ENCODE measurements around the gene ZXDC.

The ZXDC gene

DNA sequence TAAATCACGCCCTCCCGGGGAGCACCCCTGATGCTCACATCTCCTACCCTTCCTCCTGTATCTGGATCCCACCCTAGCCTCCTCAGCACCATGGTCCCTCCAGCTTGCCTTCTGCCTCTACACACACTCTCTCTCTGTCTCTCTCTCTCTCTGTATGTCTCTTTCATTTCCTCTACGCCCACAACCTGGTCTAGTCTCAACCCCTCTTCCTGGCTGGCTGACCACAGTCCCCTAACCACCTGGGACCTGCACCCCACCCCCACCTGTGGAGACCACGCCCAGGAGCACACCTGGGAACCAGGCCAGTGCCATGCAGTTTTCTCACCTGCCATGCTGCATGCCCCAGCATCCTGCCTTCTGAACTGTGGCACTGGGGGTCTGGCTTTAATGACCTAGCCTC lies 84.9 kb downstream of the ZXDC start:
- H3K4me3 ChIP-seq (replicated peaks; ENCODE audit: low read depth, low read length) = no peak overlapping the region
- TF ChIP-seq, protein P1, sequence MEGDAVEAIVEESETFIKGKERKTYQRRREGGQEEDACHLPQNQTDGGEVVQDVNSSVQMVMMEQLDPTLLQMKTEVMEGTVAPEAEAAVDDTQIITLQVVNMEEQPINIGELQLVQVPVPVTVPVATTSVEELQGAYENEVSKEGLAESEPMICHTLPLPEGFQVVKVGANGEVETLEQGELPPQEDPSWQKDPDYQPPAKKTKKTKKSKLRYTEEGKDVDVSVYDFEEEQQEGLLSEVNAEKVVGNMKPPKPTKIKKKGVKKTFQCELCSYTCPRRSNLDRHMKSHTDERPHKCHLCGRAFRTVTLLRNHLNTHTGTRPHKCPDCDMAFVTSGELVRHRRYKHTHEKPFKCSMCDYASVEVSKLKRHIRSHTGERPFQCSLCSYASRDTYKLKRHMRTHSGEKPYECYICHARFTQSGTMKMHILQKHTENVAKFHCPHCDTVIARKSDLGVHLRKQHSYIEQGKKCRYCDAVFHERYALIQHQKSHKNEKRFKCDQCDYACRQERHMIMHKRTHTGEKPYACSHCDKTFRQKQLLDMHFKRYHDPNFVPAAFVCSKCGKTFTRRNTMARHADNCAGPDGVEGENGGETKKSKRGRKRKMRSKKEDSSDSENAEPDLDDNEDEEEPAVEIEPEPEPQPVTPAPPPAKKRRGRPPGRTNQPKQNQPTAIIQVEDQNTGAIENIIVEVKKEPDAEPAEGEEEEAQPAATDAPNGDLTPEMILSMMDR (IDR thresholded peaks at IDR 0.05; ENCODE audit: low read length, missing control alignments) = no peak
- DNase-seq (ENCODE audit: low read depth) = no peak

DNA sequence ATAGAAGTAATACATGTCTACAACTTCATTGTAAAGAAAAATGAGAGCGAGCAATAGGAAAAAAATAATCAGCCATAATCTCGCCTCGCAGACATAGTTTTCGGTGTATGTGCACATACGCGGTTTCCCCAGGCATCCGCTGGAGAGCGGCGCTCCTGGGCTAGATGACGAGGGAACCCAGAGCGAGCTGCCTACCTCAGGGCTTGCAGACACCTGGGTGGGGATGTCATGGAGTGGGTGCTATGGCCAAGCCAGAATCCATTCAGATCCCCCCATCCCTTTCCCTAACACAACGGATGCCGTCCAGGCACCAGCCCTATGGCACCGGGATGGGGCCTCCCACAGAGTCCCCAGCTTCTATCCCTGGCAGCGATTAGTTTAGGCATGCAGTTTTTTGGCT lies 85.5 kb downstream of the ZXDC start:
- no peak for DNase-seq (ENCODE audit: low read depth)
- TF ChIP-seq, protein P1 (IDR thresholded peaks at IDR 0.05; ENCODE audit: low read length, missing control alignments) = no peak
- H3K4me3 ChIP-seq (replicated peaks; ENCODE audit: low read depth, low read length) = no peak overlapping the region

DNA sequence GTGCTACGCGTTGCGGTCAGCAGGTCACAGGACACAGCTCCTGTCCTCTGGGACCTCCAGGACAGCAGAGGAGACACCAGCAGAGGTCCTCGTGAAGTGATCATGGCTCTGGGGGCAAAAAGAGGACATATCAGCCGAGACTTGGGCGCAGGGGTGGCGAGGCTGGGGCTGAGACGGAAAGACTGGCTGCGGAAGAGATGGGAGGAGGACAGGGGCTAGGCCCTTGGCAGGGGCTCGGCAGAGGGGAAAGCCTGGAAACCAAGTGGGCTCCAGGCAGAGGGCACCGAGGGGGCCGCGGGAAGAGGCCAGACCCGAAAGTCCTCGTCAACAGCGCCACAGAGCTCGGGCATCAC lies 85.9 kb downstream of the ZXDC start:
- H3K4me3 ChIP-seq (replicated peaks; ENCODE audit: low read depth, low read length) = no peak overlapping the region
- TF ChIP-seq, protein P1 (IDR thresholded peaks at IDR 0.05; ENCODE audit: low read length, missing control alignments) = no peak
- DNase-seq (ENCODE audit: low read depth) = no peak

DNA sequence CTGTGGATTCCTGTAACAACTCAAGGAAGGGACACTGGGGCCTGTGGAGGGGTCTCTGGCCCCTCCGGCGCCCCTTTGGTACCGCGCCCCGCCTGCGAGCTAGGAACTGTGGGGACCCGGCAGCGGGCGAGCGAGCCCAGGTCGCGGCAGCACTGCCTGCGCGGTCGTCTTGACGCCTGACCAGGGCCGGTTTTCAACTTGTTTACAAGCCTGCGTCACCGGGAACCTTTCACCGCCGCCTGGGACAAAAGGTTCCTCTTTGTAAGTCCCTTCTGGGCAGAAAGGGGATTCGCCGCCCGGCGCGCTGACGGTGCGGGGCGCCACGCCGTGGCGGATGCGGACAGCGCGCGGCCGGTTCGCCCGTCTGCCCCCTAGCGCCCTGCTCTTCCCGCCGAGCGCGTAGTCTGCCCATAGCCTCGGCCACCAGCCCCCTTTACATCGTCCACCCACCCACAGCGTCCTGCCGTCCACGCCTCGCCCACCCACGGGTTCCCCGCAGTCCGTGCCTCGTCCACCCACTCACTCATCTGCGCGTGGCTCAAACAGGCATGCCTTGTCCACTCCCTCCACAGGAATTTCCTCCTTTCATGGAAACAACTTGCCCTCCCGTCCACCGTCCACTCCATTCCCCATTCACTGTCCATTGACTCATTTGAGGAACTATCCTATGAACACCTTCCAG lies 86.4 kb downstream of the ZXDC start:
- DNase-seq (ENCODE audit: low read depth) = peak; percentile 88
- H3K4me3 ChIP-seq (replicated peaks; ENCODE audit: low read depth, low read length) = peak overlapping the region; percentile 49
- TF ChIP-seq, protein P1 (IDR thresholded peaks at IDR 0.05; ENCODE audit: low read length, missing control alignments) = peak; percentile 62

All from fibroblast of pulmonary artery (primary cell).